Measurements from ENCODE around the gene CGNL1.

The CGNL1 gene

GRCh38 chr15:57352535-57353316, 23.6 kb upstream of the CGNL1 start:
- no peak for DNase-seq (ENCODE audit: extremely low read depth, low read depth)
- TF ChIP-seq CTCF (IDR thresholded peaks at IDR 0.05; ENCODE audit: low read depth, low read length, missing control alignments): no peak
- no peak overlapping the region for H3K4me3 ChIP-seq (replicated peaks; ENCODE audit: low read depth, low read length)

GRCh38 chr15:57353317-57353804, 22.9 kb upstream of the CGNL1 start:
- no peak for DNase-seq (ENCODE audit: extremely low read depth, low read depth)
- H3K4me3 ChIP-seq (replicated peaks; ENCODE audit: low read depth, low read length): no peak overlapping the region
- TF ChIP-seq CTCF (IDR thresholded peaks at IDR 0.05; ENCODE audit: low read depth, low read length, missing control alignments): no peak

- TF ChIP-seq CTCF (IDR thresholded peaks at IDR 0.05; ENCODE audit: low read depth, low read length, missing control alignments): no peak
- no peak for DNase-seq (ENCODE audit: extremely low read depth, low read depth)
- no peak overlapping the region for H3K4me3 ChIP-seq (replicated peaks; ENCODE audit: low read depth, low read length)
Measured at GRCh38 chr15:57354436-57355123, 21.7 kb upstream of the CGNL1 start.

- no peak overlapping the region for H3K4me3 ChIP-seq (replicated peaks; ENCODE audit: low read depth, low read length)
- no peak for TF ChIP-seq CTCF (IDR thresholded peaks at IDR 0.05; ENCODE audit: low read depth, low read length, missing control alignments)
- no peak for DNase-seq (ENCODE audit: extremely low read depth, low read depth)
Measured at GRCh38 chr15:57355259-57355658, 21.0 kb upstream of the CGNL1 start.

- H3K4me3 ChIP-seq (replicated peaks; ENCODE audit: low read depth, low read length): no peak overlapping the region
- TF ChIP-seq CTCF (IDR thresholded peaks at IDR 0.05; ENCODE audit: low read depth, low read length, missing control alignments): no peak
- DNase-seq (ENCODE audit: extremely low read depth, low read depth): no peak
Measured at GRCh38 chr15:57356178-57356577, 20.1 kb upstream of the CGNL1 start.

- no peak overlapping the region for H3K4me3 ChIP-seq (replicated peaks; ENCODE audit: low read depth, low read length)
- no peak for DNase-seq (ENCODE audit: extremely low read depth, low read depth)
- TF ChIP-seq CTCF (IDR thresholded peaks at IDR 0.05; ENCODE audit: low read depth, low read length, missing control alignments): no peak
Measured at GRCh38 chr15:57356636-57357035, 19.7 kb upstream of the CGNL1 start.
